Transverse colon (tissue), 3 donors: Measurements from ENCODE around the gene SULT1A1.
"Not testable (repeated sequence)": the region's sequence is repeated elsewhere in the genome, so short reads cannot be mapped to it uniquely, and the experiment has no call there.

ENCODE experiments used
- CTCF ChIP-seq, 5 experiments: fragments of 200-600 bp in 3 of 5; fragments of 450-650 bp in 2 of 5; sonication (generic) in 3 of 5; IDR thresholded peaks; 1 replicate in 2 of 5; 2 replicates in 3 of 5; pipeline ENCODE4 v1.5.1; 2016 to 2017; ENCODE audit warnings: antibody characterized with exemption in 5 of 5, inconsistent platforms in 3 of 5, mild to moderate bottlenecking in 2 of 5, moderate library complexity in 1 of 5
- POLR2A ChIP-seq: fragments of 450-650 bp; IDR thresholded peaks from one replicate; pipeline ENCODE4 v1.6.1; 2016; ENCODE audit warnings: antibody characterized with exemption, mild to moderate bottlenecking, moderate library complexity

- TF ChIP-seq CTCF (IDR thresholded peaks at IDR 0.05); POLR2A: not testable (repeated sequence)
Observed at GRCh38 chr16:28601589-28601988, 8.3 kb downstream of the SULT1A1 start.
